Common myeloid progenitor, CD34-positive (primary cell): Measurements from ENCODE around the gene AKAP12.

Experiments used
- CTCF ChIA-PET: fragments of 350-600 bp; sonication (Branson Sonifier 250); formaldehyde crosslinking; loops from one replicate; lab custom pipeline; 2021; ENCODE audit warnings: antibody characterized with exemption; lab: Charles Lee
- POLR2A ChIA-PET: fragments of 350-600 bp; sonication (Branson Sonifier 250); formaldehyde crosslinking; loops from one replicate; lab custom pipeline; 2021; ENCODE audit warnings: antibody characterized with exemption; lab: Charles Lee
- DNase-seq, 3 donors: peaks; one replicate each; pipeline versions ENCODE4 v3.0.0 to v3.0.0-alpha.2; 2013
- H3K27ac ChIP-seq, 2 experiments: 1 replicate in 1 of 2; 2 replicates in 1 of 2; pipeline ENCODE4 v1.7.0; 2013; ENCODE audit warnings: inconsistent platforms in 2 of 2, low read length in 2 of 2, mild to moderate bottlenecking in 2 of 2, low read depth in 1 of 2, moderate library complexity in 1 of 2; ENCODE audit not compliant: severe bottlenecking in 2 of 2, insufficient read depth in 1 of 2, poor library complexity in 1 of 2
- H3K27me3 ChIP-seq, 5 experiments: replicated peaks in 2 of 5; 1 replicate in 3 of 5; 2 replicates in 2 of 5; pipeline versions ENCODE4 v1.6.1 to v1.7.0; 2013; ENCODE audit warnings: low read length in 4 of 5, mild to moderate bottlenecking in 2 of 5, moderate library complexity in 2 of 5, inconsistent platforms in 1 of 5; ENCODE audit not compliant: insufficient read depth in 5 of 5, control insufficient read depth in 4 of 5
- H3K36me3 ChIP-seq, 4 experiments: 1 replicate in 2 of 4; 2 replicates in 2 of 4; pipeline versions ENCODE4 v1.6.1 to v1.7.0; 2013; ENCODE audit warnings: low read length in 3 of 4, control low read depth in 1 of 4, mild to moderate bottlenecking in 1 of 4; ENCODE audit not compliant: control insufficient read depth in 4 of 4, insufficient read depth in 4 of 4
- H3K4me1 ChIP-seq, 4 experiments: 1 replicate in 3 of 4; 2 replicates in 1 of 4; pipeline versions ENCODE4 v1.6.1 to v1.7.1; 2013; ENCODE audit warnings: low read length in 3 of 4, mild to moderate bottlenecking in 3 of 4, control low read depth in 1 of 4, inconsistent platforms in 1 of 4, moderate library complexity in 1 of 4; ENCODE audit not compliant: control insufficient read depth in 4 of 4, insufficient read depth in 4 of 4; ENCODE audit errors: control extremely low read depth in 1 of 4
- H3K4me3 ChIP-seq, 7 experiments: 1 replicate in 4 of 7; 2 replicates in 3 of 7; pipeline versions ENCODE4 v1.5.1 to v1.7.0; 2013; ENCODE audit warnings: mild to moderate bottlenecking in 7 of 7, low read length in 6 of 7, moderate library complexity in 6 of 7, inconsistent platforms in 2 of 7, low read depth in 2 of 7, control low read depth in 1 of 7; ENCODE audit not compliant: insufficient read depth in 4 of 7, control insufficient read depth in 1 of 7; ENCODE audit errors: extremely low read depth in 1 of 7
- H3K9me3 ChIP-seq, 5 experiments: 1 replicate in 4 of 5; 2 replicates in 1 of 5; pipeline versions ENCODE4 v1.6.1 to v1.7.1; 2013; ENCODE audit warnings: low read length in 4 of 5, mild to moderate bottlenecking in 2 of 5, inconsistent platforms in 1 of 5, low read depth in 1 of 5, moderate library complexity in 1 of 5; ENCODE audit not compliant: control insufficient read depth in 4 of 5, insufficient read depth in 2 of 5; ENCODE audit errors: control extremely low read depth in 1 of 5
- WGBS: methylation state at CpG from one replicate; pipeline ENCODE4 v1.1.5; 2013; ENCODE audit not compliant: insufficient coverage; 5-methylcytosine and 5-hydroxymethylcytosine counted together

AKAP12 gene

DNA sequence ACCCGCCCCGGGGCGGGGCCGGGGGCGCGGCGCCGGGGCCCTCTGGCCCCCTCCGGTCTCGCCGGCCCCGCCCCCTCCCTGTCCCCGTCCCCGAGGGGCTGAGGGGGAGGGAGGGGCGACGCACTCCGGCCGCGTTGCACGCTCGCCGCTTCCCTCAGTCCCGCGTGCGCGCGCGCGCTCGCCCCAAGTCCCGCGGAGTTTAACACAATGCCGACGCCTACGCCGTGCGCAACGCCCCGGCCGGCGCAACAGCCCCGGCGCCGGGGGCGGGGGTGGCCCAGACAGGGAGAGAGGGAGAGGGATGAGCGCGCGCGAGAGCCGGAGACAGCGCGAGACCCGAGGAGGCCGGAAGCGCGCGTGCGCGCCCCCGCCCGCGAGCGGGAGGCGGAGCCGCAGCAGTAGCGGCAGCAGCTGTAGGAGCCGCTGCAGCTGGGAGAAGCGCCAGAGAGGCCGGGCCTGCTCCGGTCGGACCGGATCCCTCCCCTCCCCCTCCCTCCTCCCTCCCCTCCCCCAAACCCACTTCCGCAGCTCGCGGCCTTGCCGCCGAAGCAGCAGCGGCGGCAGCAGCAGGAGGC, 150.6 kb downstream of the AKAP12 start:
- Histone ChIP-seq H3K27ac (peak overlapping the region; percentile 25 to 95), H3K4me3 (peak overlapping the region; percentile 79 to 96 (median 92)), H3K36me3 (peaks cover 0 to 2% (median 1%) of the 10 kb centered on the region in 4 experiments), H3K27me3 (no peaks in the 10 kb centered on the region), H3K4me1 (peaks cover 28 to 51% (median 40%) of the 10 kb centered on the region in 4 experiments), H3K9me3 (no peaks in the 10 kb centered on the region)
- peak; percentile 99 to 100 (median 99) for DNase-seq
- CTCF ChIA-PET: interaction anchor here (0.5 to 1.5 kb wide), 8 partner anchors 16 to 526 kb away, joined by 3 to 8 read pairs (median 3); partner anchors contain the start of gene RMND1
- 0% methylated on average over 43 of the region's 79 CpGs for WGBS
- POLR2A ChIA-PET: interaction anchor here (0.6 to 1.0 kb wide), 2 partner anchors 137 to 524 kb away, joined by 3 read pairs; no protein-coding TSS in a partner anchor

DNA sequence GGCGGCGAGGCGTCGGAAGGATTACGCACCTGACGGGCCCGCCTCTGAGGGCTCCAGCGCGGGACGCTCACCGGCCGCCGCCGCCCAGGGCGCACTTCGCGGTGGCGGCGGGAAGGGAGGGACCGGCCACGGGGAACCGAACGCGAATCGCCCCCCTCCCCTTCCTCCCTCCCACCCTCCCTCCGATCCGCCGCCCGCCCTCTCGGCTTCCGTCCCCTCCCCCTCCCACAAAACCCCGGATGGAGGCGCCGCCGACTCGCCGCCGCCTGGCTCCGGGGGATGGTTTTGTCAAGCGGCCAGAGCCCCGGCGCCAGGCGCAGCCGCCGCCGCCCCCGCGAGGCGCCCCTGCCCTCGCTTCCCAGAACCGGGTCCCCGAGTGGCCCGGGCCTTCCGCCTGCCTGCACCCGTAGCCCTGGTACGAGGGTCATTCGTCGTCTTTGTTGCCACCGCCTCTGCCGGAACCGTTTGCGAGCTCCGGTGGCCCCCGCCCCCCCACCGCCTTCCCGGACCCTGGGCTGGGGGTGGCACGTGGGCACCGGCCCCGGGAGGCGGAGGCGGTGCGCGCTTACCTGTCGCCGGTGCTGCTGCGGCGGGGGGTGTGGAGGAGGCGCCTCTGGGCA, 151.2 kb downstream of the AKAP12 start:
- Histone ChIP-seq H3K36me3 (peaks cover 0 to 3% (median 2%) of the 10 kb centered on the region in 4 experiments), H3K27ac (peak overlapping the region; percentile 80 to 95), H3K9me3 (no peaks in the 10 kb centered on the region), H3K4me3 (peak overlapping the region; percentile 70 to 96 (median 86)), H3K27me3 (no peaks in the 10 kb centered on the region), H3K4me1 (peaks cover 28 to 49% (median 39%) of the 10 kb centered on the region in 4 experiments)
- 0% methylated on average over 49 of the region's 78 CpGs for WGBS
- ChIA-PET CTCF (interaction anchor here (1.2 to 1.5 kb wide), 2 partner anchors 50 to 61 kb away, joined by 3 read pairs; partner anchors contain the start of gene RMND1), POLR2A (no interaction called here)
- peak in 2 of 3 donors; percentile 89 to 90 for DNase-seq

GRCh38 chr6:151391471-151392413, 152.0 kb downstream of the AKAP12 start, which contains the start of gene ZBTB2:
Gene ZBTB2 (minus strand): TSS chr6:151391559. CDS start chr6:151373637, 17,922 bp downstream.
- WGBS: under 1% methylated on average over 23 of the region's 57 CpGs
- H3K9me3 ChIP-seq: no peaks in the 10 kb centered on the region
- ChIA-PET CTCF (interaction anchor here (1.2 to 6.0 kb wide), 2 partner anchors 15 to 49 kb away, joined by 3 to 36 read pairs; no protein-coding TSS in a partner anchor), POLR2A (no interaction called here)
- H3K4me3 ChIP-seq: peak within 1 kb of the TSS; percentile 70 to 96 (median 86)
- peaks cover 28 to 52% (median 39%) of the 10 kb centered on the region in 4 experiments for H3K4me1 ChIP-seq
- DNase-seq: peak; percentile 65 to 87 (median 82)
- peaks cover 0 to 3% (median 2%) of the 10 kb centered on the region in 4 experiments for H3K36me3 ChIP-seq
- peak within 1 kb of the TSS; percentile 80 to 95 for H3K27ac ChIP-seq
- no peaks in the 10 kb centered on the region for H3K27me3 ChIP-seq

GRCh38 chr6:151392427-151392826, 152.7 kb downstream of the AKAP12 start:
- CTCF ChIA-PET: interaction anchor here (0.7 to 6.0 kb wide), 2 partner anchors 14 to 41 kb away, joined by 4 to 36 read pairs; no protein-coding TSS in a partner anchor

DNA sequence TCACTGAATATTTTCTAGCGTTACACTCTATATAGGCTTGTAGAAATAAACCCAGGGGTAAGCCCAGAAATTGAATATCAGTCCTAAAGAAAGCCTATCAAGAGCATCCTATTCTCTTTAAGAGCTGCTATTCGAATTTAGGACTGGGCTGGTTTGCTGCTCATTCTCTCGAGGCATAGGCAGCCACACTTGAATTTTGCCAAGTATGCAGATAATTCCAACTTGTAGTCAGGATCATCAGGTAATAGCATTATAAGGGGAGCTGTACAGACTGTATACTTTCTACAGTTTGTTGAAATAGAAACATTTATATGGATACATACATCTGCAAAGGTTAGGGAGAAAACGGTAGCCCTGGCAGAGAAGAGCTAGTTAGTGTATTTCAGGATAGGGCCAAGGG, 153.6 kb downstream of the AKAP12 start:
- no peaks in the 10 kb centered on the region for H3K9me3 ChIP-seq
- H3K4me3 ChIP-seq: peak overlapping the region in 2 of 7 experiments; percentile 14 to 93
- peaks cover 0 to 10% (median 4%) of the 10 kb centered on the region in 4 experiments for H3K36me3 ChIP-seq
- CTCF ChIA-PET: interaction anchor here (6.0 kb wide), 1 partner anchor 13 kb away, joined by 36 read pairs; no protein-coding TSS in a partner anchor
- H3K27ac ChIP-seq: no peak overlapping the region
- DNase-seq: no peak
- H3K27me3 ChIP-seq: no peaks in the 10 kb centered on the region
- peaks cover 23 to 41% (median 30%) of the 10 kb centered on the region in 4 experiments for H3K4me1 ChIP-seq
- WGBS: 69% methylated on average over 3 of the region's 4 CpGs
- POLR2A ChIA-PET: no interaction called here

More at GRCh38 chr6:151392427-151392826, 152.7 kb downstream of the AKAP12 start:
- WGBS: 0% methylated on average over 2 of the region's 3 CpGs
- POLR2A ChIA-PET: no interaction called here
- H3K9me3 ChIP-seq: no peaks in the 10 kb centered on the region
- DNase-seq: no peak
- peaks cover 28 to 51% (median 38%) of the 10 kb centered on the region in 4 experiments for H3K4me1 ChIP-seq
- H3K27me3 ChIP-seq: no peaks in the 10 kb centered on the region
- peaks cover 0 to 8% (median 4%) of the 10 kb centered on the region in 4 experiments for H3K36me3 ChIP-seq
- H3K27ac ChIP-seq: peak overlapping the region; percentile 50 to 95
- H3K4me3 ChIP-seq: peak overlapping the region in 6 of 7 experiments; percentile 70 to 93 (median 84)

- DNase-seq: no peak
- ChIA-PET CTCF (no interaction called here), POLR2A (no interaction called here)
- H3K27ac ChIP-seq: no peak overlapping the region
- WGBS: 45% methylated on average over 2 of the region's 3 CpGs
- H3K9me3 ChIP-seq: no peaks in the 10 kb centered on the region
- no peaks in the 10 kb centered on the region for H3K27me3 ChIP-seq
- H3K4me3 ChIP-seq: no peak overlapping the region
- peaks cover 0 to 8% (median 3%) of the 10 kb centered on the region in 4 experiments for H3K4me1 ChIP-seq
- peaks cover 3 to 25% (median 12%) of the 10 kb centered on the region in 4 experiments for H3K36me3 ChIP-seq
Observed at GRCh38 chr6:151399679-151400078, 159.9 kb downstream of the AKAP12 start.
